SK-N-SH treated with all-trans-retinoic acid at 6 μM for 48 hours (cell line): ENCODE data around the gene ICA1.

Experiments
- ATAC-seq: fragments of 200-7000 bp; cut with Tn5 transposase; 3 replicates; pipeline ENCODE4 v1.9.1; 2020; ENCODE audit warnings: mild to moderate bottlenecking, moderate library complexity
- ARNTL ChIP-seq: fragments of 450-650 bp; formaldehyde crosslinking; IDR thresholded peaks from 2 replicates; pipeline ENCODE4 v1.5.0; 2020; ENCODE audit warnings: low read depth, mild to moderate bottlenecking, moderate library complexity, borderline replicate concordance
- BACH2 ChIP-seq: fragments of 250-450 bp; sonication (Bioruptor Pico); IDR thresholded peaks from 2 replicates; pipeline ENCODE4 v1.9.0; 2021; ENCODE audit warnings: mild to moderate bottlenecking, borderline replicate concordance
- CSDC2 ChIP-seq: fragments of 250-450 bp; sonication (Bioruptor Pico); IDR thresholded peaks from 2 replicates; pipeline ENCODE4 v1.5.0; 2020; ENCODE audit warnings: mild to moderate bottlenecking, moderate library complexity
- GLIS3 ChIP-seq: fragments of 250-450 bp; sonication (Bioruptor Pico); IDR thresholded peaks from 2 replicates; pipeline ENCODE4 v1.5.0; 2020; ENCODE audit warnings: mild to moderate bottlenecking, moderate library complexity
- ISL1 ChIP-seq: fragments of 250-450 bp; sonication (Bioruptor Pico); IDR thresholded peaks from 2 replicates; pipeline ENCODE4 v2.1.2; 2022; ENCODE audit warnings: mild to moderate bottlenecking, moderate library complexity
- OSR1 ChIP-seq: fragments of 250-450 bp; sonication (Bioruptor Pico); IDR thresholded peaks from 2 replicates; pipeline ENCODE4 v1.8.0; 2022; ENCODE audit warnings: moderate library complexity, mild to moderate bottlenecking, inconsistent platforms
- PPARA ChIP-seq: fragments of 250-450 bp; sonication (Bioruptor Pico); IDR thresholded peaks from 2 replicates; pipeline ENCODE4 v1.5.0; 2020; ENCODE audit warnings: mild to moderate bottlenecking, borderline replicate concordance
- SNAI2 ChIP-seq: fragments of 250-450 bp; sonication (Bioruptor Pico); IDR thresholded peaks from 2 replicates; pipeline ENCODE4 v1.5.0; 2020; ENCODE audit warnings: mild to moderate bottlenecking, moderate library complexity
- TCF4 ChIP-seq: fragments of 250-450 bp; sonication (Bioruptor Pico); IDR thresholded peaks from 2 replicates; pipeline ENCODE4 v1.8.0; 2021; ENCODE audit warnings: mild to moderate bottlenecking, moderate library complexity, borderline replicate concordance
- TOX ChIP-seq: fragments of 250-450 bp; sonication (Bioruptor Pico); IDR thresholded peaks from 2 replicates; pipeline ENCODE4 v1.8.0; 2021; ENCODE audit warnings: mild to moderate bottlenecking, moderate library complexity, borderline replicate concordance
- ZC3H10 ChIP-seq: fragments of 250-450 bp; sonication (Bioruptor Pico); IDR thresholded peaks from 2 replicates; pipeline ENCODE4 v1.5.1; 2021; ENCODE audit warnings: mild to moderate bottlenecking, moderate library complexity
- ZFP3 ChIP-seq: fragments of 250-450 bp; sonication (Bioruptor Pico); IDR thresholded peaks from 2 replicates; pipeline ENCODE4 v1.5.0; 2020; ENCODE audit warnings: mild to moderate bottlenecking, moderate library complexity
- ZFP30 ChIP-seq: fragments of 450-650 bp; formaldehyde crosslinking; IDR thresholded peaks from 2 replicates; pipeline ENCODE4 v1.5.0; 2022; ENCODE audit warnings: mild to moderate bottlenecking, moderate library complexity
- ZNF565 ChIP-seq: fragments of 450-650 bp; formaldehyde crosslinking; conservative IDR thresholded peaks from 2 replicates; pipeline ENCODE4 v1.5.0; 2020; ENCODE audit warnings: low read depth, mild to moderate bottlenecking, moderate library complexity
- ZNF8 ChIP-seq: fragments of 450-650 bp; formaldehyde crosslinking; IDR thresholded peaks from 2 replicates; pipeline ENCODE4 v1.5.0; 2020; ENCODE audit warnings: mild to moderate bottlenecking, moderate library complexity
- TF ChIP-seq, protein P1 (sequence below): fragments of 250-450 bp; sonication (Bioruptor Pico); IDR thresholded peaks from 2 replicates; pipeline ENCODE4 v1.5.0; 2020; ENCODE audit warnings: mild to moderate bottlenecking, moderate library complexity
- TF ChIP-seq, protein P2 (sequence below): fragments of 250-450 bp; sonication (Bioruptor Pico); IDR thresholded peaks from 2 replicates; pipeline ENCODE4 v1.8.0; 2020; ENCODE audit warnings: mild to moderate bottlenecking, moderate library complexity, borderline replicate concordance
- TF ChIP-seq, protein P3 (sequence below): fragments of 250-450 bp; sonication (Bioruptor Pico); IDR thresholded peaks from 2 replicates; pipeline ENCODE4 v1.5.1; 2021; ENCODE audit warnings: mild to moderate bottlenecking, moderate library complexity

The ICA1 gene

DNA sequence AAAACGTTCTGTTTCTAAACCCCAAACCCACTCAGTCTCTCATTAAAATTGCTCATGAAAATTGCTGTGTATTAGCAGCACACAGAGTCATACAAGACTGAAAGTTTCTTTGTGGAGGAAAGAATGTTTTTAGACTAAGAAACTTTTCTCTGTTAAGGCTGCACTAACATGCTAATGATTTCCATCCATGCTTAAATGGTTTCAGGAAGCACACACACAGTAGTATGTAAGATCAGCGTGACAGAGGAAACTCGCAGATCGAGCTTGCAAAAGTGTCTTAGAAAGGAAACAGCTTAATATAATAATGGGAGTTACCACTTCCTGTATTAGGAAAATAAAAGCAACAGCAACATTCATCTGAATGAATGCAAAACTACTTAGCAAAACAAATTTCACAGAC is 112.7 kb downstream of the ICA1 start:
- ATAC-seq, result no peak
- TF ChIP-seq ISL1 (CRISPR knock-in tag) (no peak), SNAI2 (CRISPR knock-in tag) (no peak), CSDC2 (CRISPR knock-in tag) (no peak), GLIS3 (CRISPR knock-in tag) (no peak)

DNA sequence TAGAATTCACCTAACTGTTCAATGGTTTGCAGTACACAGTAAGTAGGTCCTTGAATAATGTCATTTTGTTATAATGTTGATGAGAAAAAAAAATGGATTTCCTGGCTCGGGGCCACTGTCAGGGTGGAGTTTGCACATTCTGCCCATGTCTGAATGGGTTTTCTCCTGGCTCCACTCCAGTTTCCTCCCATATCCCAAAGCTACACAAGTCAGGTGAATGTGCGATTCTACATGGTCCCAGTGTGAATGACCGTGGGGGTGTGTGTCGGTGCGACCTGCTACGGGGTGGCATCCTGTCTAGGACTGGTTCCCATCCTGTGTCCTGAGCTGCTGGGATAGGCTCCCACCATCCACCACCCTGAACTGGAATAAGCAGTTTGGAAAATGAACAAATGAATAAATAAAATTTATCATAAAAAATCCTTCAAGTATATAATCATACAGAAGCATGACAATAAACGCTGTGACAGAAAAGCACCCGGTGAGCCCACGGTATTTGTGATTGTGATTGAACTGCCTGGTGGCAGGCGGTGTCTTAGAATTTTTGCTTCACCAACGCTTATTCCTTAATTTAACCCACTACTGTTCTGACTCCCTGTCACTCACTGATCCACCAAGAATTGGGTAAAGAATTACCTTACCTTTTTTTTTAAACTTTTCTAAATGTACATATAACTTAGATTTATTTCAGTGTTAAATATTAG is 114.1 kb downstream of the ICA1 start:
- TF ChIP-seq ISL1 (CRISPR knock-in tag) (no peak), GLIS3 (CRISPR knock-in tag) (no peak), ZNF8 (CRISPR knock-in tag) (no peak), ZFP30 (CRISPR knock-in tag) (no peak), PPARA (CRISPR knock-in tag) (no peak)
- TF ChIP-seq, protein P1, sequence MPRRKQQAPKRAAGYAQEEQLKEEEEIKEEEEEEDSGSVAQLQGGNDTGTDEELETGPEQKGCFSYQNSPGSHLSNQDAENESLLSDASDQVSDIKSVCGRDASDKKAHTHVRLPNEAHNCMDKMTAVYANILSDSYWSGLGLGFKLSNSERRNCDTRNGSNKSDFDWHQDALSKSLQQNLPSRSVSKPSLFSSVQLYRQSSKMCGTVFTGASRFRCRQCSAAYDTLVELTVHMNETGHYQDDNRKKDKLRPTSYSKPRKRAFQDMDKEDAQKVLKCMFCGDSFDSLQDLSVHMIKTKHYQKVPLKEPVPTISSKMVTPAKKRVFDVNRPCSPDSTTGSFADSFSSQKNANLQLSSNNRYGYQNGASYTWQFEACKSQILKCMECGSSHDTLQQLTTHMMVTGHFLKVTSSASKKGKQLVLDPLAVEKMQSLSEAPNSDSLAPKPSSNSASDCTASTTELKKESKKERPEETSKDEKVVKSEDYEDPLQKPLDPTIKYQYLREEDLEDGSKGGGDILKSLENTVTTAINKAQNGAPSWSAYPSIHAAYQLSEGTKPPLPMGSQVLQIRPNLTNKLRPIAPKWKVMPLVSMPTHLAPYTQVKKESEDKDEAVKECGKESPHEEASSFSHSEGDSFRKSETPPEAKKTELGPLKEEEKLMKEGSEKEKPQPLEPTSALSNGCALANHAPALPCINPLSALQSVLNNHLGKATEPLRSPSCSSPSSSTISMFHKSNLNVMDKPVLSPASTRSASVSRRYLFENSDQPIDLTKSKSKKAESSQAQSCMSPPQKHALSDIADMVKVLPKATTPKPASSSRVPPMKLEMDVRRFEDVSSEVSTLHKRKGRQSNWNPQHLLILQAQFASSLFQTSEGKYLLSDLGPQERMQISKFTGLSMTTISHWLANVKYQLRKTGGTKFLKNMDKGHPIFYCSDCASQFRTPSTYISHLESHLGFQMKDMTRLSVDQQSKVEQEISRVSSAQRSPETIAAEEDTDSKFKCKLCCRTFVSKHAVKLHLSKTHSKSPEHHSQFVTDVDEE (CRISPR knock-in tag), result no peak
- TF ChIP-seq, protein P2, sequence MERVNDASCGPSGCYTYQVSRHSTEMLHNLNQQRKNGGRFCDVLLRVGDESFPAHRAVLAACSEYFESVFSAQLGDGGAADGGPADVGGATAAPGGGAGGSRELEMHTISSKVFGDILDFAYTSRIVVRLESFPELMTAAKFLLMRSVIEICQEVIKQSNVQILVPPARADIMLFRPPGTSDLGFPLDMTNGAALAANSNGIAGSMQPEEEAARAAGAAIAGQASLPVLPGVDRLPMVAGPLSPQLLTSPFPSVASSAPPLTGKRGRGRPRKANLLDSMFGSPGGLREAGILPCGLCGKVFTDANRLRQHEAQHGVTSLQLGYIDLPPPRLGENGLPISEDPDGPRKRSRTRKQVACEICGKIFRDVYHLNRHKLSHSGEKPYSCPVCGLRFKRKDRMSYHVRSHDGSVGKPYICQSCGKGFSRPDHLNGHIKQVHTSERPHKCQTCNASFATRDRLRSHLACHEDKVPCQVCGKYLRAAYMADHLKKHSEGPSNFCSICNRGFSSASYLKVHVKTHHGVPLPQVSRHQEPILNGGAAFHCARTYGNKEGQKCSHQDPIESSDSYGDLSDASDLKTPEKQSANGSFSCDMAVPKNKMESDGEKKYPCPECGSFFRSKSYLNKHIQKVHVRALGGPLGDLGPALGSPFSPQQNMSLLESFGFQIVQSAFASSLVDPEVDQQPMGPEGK, result no peak

DNA sequence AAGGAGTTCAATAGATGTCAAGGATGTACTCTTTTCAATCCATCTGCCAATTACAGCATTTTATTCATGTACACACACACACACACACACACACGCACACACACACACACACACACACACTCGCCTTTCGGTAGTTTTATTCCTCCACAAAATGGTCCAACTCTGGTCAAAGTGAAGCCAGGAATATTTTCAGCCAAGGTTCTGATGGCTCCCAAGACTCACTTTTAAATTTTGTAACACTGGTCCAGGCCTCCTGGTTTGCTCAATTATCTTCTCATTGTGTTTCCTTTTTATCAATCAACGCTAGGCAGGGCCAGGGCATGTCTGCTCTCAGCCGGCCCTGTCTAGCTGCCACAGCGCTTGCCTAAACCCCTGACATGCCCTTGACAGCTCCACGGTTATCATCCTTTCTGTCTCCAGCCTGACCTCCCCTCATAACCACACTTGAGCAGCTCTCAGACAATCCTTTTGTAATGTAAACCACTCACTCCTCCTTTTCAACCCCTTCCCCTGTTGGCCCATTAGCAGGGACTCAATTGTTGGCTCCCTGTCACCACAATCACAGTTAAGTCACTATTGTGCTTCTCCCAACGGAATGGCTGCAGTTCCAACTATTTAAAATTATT is 115.1 kb downstream of the ICA1 start:
- no peak for TF ChIP-seq OSR1 (CRISPR knock-in tag)
- no peak for TF ChIP-seq CSDC2 (CRISPR knock-in tag)
- TF ChIP-seq ZC3H10 (CRISPR knock-in tag), result no peak
- no peak for TF ChIP-seq ZNF565 (CRISPR knock-in tag)
- TF ChIP-seq TCF4 (CRISPR knock-in tag), result no peak
- ATAC-seq, result no peak

More for the DNA sequence above, 114.1 kb downstream of the ICA1 start:
- ATAC-seq, result no peak

DNA sequence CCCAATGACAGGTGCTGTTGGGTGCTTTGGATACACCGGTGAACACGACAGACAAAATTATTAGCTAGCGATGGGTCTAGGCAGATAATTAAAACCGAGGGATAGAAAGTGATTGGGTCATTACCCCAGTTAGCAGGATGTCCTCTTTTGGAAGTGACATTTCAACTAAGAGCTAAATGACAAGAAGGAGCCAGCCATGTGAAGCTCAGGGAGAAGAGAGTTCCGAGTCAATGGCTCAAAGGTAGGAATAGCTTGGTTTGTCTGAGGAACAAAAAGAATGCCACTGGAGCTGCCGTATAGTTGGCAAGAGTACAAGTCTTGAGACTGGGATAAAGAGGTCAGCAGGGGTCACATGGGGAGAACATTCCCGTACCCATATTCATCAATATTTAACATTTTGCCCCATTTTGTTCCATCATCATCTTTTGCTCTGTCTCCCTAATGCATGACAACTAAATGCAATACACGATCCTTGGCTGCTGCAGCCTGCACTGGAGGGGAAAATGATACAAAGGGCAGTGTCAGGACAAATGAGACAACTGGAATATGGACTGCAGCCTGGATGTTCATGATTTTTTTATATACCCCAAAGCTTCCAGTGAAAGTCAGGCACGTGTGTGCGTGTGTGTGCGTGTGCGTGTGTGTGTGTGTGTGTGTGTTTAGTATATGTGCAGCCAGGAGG is 115.7 kb downstream of the ICA1 start:
- TF ChIP-seq ZFP3 (CRISPR knock-in tag), result no peak
- TF ChIP-seq SNAI2 (CRISPR knock-in tag), result no peak
- no peak for TF ChIP-seq CSDC2 (CRISPR knock-in tag)
- TF ChIP-seq, protein P1 (CRISPR knock-in tag), result no peak
- no peak for TF ChIP-seq TCF4 (CRISPR knock-in tag)
- no peak for TF ChIP-seq ARNTL (CRISPR knock-in tag)
- TF ChIP-seq GLIS3 (CRISPR knock-in tag), result no peak
- TF ChIP-seq TOX (CRISPR knock-in tag), result no peak
- TF ChIP-seq, protein P3, sequence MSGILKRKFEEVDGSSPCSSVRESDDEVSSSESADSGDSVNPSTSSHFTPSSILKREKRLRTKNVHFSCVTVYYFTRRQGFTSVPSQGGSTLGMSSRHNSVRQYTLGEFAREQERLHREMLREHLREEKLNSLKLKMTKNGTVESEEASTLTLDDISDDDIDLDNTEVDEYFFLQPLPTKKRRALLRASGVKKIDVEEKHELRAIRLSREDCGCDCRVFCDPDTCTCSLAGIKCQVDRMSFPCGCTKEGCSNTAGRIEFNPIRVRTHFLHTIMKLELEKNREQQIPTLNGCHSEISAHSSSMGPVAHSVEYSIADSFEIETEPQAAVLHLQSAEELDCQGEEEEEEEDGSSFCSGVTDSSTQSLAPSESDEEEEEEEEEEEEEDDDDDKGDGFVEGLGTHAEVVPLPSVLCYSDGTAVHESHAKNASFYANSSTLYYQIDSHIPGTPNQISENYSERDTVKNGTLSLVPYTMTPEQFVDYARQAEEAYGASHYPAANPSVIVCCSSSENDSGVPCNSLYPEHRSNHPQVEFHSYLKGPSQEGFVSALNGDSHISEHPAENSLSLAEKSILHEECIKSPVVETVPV (CRISPR knock-in tag), result no peak
- TF ChIP-seq BACH2 (CRISPR knock-in tag), result no peak
- no peak for TF ChIP-seq ISL1 (CRISPR knock-in tag)
- no peak for ATAC-seq
